Esophagus squamous epithelium (tissue), 5 donors: ENCODE results near the gene POGLUT2. TPM values are rescaled to one million over a fixed set of nuclear protein-coding genes. Genes with fewer than 3 reads are reported as not detected.

Experiments used
- DNase-seq: peaks from one replicate; lab custom pipeline; 2025; lab: John Stamatoyannopoulos, UW
- H3K27ac ChIP-seq, 4 donors: fragments of 200-600 bp; sonication (generic); one replicate each; pipeline ENCODE4 v1.5.1; 2016 to 2019; ENCODE audit warnings: mild to moderate bottlenecking in 1 of 4
- H3K27me3 ChIP-seq, 4 donors: fragments of 200-600 bp; sonication (generic); 1 replicate in 3 of 4; 2 replicates in 1 of 4; pipeline versions ENCODE4 v1.5.1 to v1.6.0; 2017 to 2021; ENCODE audit warnings: antibody characterized with exemption in 1 of 4
- H3K36me3 ChIP-seq, 3 donors: fragments of 200-600 bp; sonication (generic); one replicate each; pipeline ENCODE4 v1.5.1; 2016 to 2019
- H3K4me1 ChIP-seq, 3 donors: fragments of 200-600 bp; sonication (generic); one replicate each; pipeline ENCODE4 v1.5.1; 2017 to 2019
- H3K4me3 ChIP-seq, 4 donors: fragments of 200-600 bp; sonication (generic); 1 replicate in 3 of 4; 2 replicates in 1 of 4; pipeline ENCODE4 v1.5.1; 2016 to 2019; ENCODE audit warnings: mild to moderate bottlenecking in 2 of 4, moderate library complexity in 1 of 4
- H3K9me3 ChIP-seq, 3 donors: fragments of 200-600 bp; sonication (generic); one replicate each; pipeline ENCODE4 v1.5.1; 2016 to 2019
- POLR2A ChIP-seq, 4 donors: fragments of 450-650 bp; IDR thresholded peaks; one replicate each; pipeline ENCODE4 v1.6.1; 2017; ENCODE audit warnings: antibody characterized with exemption in 4 of 4, mild to moderate bottlenecking in 4 of 4, moderate library complexity in 3 of 4
- WGBS, 2 donors: methylation state at CpG; one replicate each; pipeline ENCODE4 v1.1.5; 2018; 5-methylcytosine and 5-hydroxymethylcytosine counted together
- intact Hi-C: fragments of 100-400 bp; cut with DNase I; formaldehyde crosslinking; loops from one replicate; pipeline ENCODE4 v1.15.0; 2022
- total RNA-seq, 4 donors: library from RNA; depleted of rRNA; stranded (reverse); fragments of >200 nt; gene quantifications; one replicate each; pipeline ENCODE4 v1.1.0, GENCODE V29; 2016
- TF ChIP-seq, protein P1 (sequence below), 6 experiments: fragments of 450-650 bp in 4 of 6; fragments of 200-600 bp in 2 of 6; sonication (generic) in 2 of 6; IDR thresholded peaks; one replicate each; pipeline ENCODE4 v1.5.1; 2016 to 2019; ENCODE audit warnings: antibody characterized with exemption in 6 of 6, mild to moderate bottlenecking in 4 of 6, moderate library complexity in 4 of 6
- donor health status: DM: yes; HTN: yes; CAD: no.

The POGLUT2 gene
- total RNA-seq, 4 donors from 2014 or later, result 0.50 to 3.2 (median 1.8) TPM

DNA sequence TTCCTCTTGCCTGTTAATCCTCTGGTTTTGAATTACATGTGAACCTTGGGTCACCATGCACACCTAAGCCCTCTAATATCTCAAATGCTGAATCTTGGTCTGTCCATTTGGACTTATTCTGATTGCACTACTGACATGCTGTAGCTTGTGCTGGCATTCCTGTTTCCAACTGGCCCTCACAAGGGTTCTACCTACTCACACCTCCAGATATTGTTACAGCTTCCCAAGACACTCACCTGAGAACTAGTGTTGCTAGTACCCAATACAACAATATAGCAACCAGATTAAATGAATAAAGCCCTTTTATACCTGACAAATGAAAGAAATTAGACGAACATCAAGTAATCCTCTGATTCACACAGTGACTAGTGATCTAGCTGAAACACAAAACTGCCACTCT is 41.8 kb downstream of the POGLUT2 start:
- no peaks in the 10 kb centered on the region for H3K36me3 ChIP-seq
- H3K4me3 ChIP-seq, result no peak overlapping the region
- TF ChIP-seq, protein P1, sequence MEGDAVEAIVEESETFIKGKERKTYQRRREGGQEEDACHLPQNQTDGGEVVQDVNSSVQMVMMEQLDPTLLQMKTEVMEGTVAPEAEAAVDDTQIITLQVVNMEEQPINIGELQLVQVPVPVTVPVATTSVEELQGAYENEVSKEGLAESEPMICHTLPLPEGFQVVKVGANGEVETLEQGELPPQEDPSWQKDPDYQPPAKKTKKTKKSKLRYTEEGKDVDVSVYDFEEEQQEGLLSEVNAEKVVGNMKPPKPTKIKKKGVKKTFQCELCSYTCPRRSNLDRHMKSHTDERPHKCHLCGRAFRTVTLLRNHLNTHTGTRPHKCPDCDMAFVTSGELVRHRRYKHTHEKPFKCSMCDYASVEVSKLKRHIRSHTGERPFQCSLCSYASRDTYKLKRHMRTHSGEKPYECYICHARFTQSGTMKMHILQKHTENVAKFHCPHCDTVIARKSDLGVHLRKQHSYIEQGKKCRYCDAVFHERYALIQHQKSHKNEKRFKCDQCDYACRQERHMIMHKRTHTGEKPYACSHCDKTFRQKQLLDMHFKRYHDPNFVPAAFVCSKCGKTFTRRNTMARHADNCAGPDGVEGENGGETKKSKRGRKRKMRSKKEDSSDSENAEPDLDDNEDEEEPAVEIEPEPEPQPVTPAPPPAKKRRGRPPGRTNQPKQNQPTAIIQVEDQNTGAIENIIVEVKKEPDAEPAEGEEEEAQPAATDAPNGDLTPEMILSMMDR (IDR thresholded peaks at IDR 0.05), result no peak
- TF ChIP-seq POLR2A (IDR thresholded peaks at IDR 0.05), result no peak
- no peak overlapping the region for H3K27ac ChIP-seq
- no peak for DNase-seq
- no peaks in the 10 kb centered on the region for H3K27me3 ChIP-seq
- H3K4me1 ChIP-seq, result no peaks in the 10 kb centered on the region
- WGBS, 2 donors, result 19 to 50% methylated on average over 1 of the region's 1 CpG
- no peaks in the 10 kb centered on the region for H3K9me3 ChIP-seq
- intact Hi-C loops, result no loop called here

DNA sequence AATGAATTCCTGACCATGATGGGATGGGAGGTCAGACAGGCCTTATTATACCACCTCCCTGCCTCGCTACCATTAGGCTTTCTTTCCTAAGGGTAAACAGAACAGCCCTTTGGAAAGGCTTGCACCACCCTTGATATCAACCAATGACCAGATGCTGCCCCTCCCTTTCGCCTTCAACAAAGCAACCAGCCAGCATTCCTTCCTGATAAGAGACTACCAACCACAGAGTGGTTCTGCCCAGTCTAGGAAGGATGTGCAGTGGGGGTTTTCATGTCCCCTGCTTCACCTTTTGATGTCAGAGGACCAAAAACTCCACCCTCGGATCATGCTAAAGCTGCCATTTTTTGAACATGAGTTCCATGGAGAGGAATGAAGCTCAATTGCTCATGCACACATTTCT is 46.9 kb downstream of the POGLUT2 start:
- intact Hi-C loops, result no loop called here
- Histone ChIP-seq H3K27me3 (no peaks in the 10 kb centered on the region), H3K36me3 (no peaks in the 10 kb centered on the region), H3K4me3 (no peak overlapping the region), H3K4me1 (no peaks in the 10 kb centered on the region), H3K27ac (no peak overlapping the region), H3K9me3 (no peaks in the 10 kb centered on the region)
- 84 to 94% methylated on average over 3 of the region's 3 CpGs for WGBS, 2 donors
- TF ChIP-seq POLR2A (IDR thresholded peaks at IDR 0.05), result no peak
- DNase-seq, result no peak

DNA sequence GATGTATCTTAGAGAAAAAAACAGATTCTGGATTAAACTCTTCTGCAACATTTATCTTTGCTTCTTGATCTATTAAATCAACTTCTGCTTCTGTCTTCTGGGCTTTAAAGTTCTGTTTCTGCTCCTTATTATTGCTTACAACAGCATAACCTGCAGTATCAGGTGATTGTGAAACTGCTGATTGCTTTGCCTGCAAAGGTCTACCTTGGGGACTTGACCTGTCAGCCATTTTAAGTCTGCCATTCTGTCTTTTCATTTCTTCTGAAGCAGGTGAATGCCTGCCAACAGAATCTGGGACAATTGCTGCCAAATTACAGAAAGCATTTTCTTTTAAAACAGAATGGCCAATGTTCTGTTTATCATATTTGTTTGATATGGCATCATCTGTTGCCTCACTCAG is 56.3 kb downstream of the POGLUT2 start:
- Histone ChIP-seq H3K27ac (no peak overlapping the region), H3K36me3 (no peaks in the 10 kb centered on the region), H3K4me1 (no peaks in the 10 kb centered on the region), H3K9me3 (peaks cover 0 to 9% (median 0%) of the 10 kb centered on the region in 3 donors), H3K27me3 (peaks cover 0 to 26% (median 0%) of the 10 kb centered on the region in 4 donors), H3K4me3 (no peak overlapping the region)
- TF ChIP-seq, protein P1 (IDR thresholded peaks at IDR 0.05), result no peak
- TF ChIP-seq POLR2A (IDR thresholded peaks at IDR 0.05), result no peak
- intact Hi-C loops, result no loop called here
- DNase-seq, result no peak

DNA sequence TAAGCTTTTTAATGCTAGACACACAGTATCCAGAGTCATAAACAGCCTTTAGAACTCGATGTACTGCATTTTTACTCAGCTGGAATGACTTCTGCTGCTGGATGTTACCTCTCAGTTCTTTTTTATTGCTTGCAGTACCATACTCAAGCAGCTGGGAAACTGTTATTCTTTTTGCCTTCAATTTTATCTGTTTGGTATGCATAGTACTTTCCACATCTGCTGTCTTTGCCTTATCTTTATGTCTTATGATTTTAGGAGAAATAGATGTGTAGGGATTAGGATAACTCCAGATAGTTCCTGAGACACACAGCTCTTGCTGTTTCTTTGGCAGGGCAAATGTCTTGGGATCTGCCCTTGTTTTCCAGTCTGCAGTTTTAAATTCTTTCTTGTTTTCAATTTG is 56.7 kb downstream of the POGLUT2 start:
- 43 to 61% methylated on average over 1 of the region's 1 CpG for WGBS, 2 donors

More for the DNA sequence above, 56.7 kb downstream of the POGLUT2 start:
- no peaks in the 10 kb centered on the region for H3K4me1 ChIP-seq
- DNase-seq, result no peak
- intact Hi-C loops, result no loop called here
- no peaks in the 10 kb centered on the region for H3K36me3 ChIP-seq
- TF ChIP-seq, protein P1 (IDR thresholded peaks at IDR 0.05), result no peak
- no peak for TF ChIP-seq POLR2A (IDR thresholded peaks at IDR 0.05)
- no peak overlapping the region for H3K27ac ChIP-seq
- peaks cover 0 to 30% (median 0%) of the 10 kb centered on the region in 4 donors for H3K27me3 ChIP-seq
- peaks cover 0 to 9% (median 0%) of the 10 kb centered on the region in 3 donors for H3K9me3 ChIP-seq
- no peak overlapping the region for H3K4me3 ChIP-seq

Other genes starting within 250 kb of the POGLUT2 start
- gene TPP2, start 202.0 kb downstream of the POGLUT2 start, total RNA-seq, result 10 to 100 TPM; 19.9 to 39.9 (median 25.1) TPM
- not detected for gene METTL21C, start 103.9 kb downstream of the POGLUT2 start, total RNA-seq
- 10 to 100 TPM in 3 of 4 donors, 1 to 10 TPM in 1; 6.6 to 20.9 (median 12.4) TPM for gene TEX30, start 25.2 kb downstream of the POGLUT2 start, total RNA-seq
- gene BIVM, start 143 bp upstream of the POGLUT2 start, total RNA-seq, result 10 to 100 TPM in 2 of 4 donors, 1 to 10 TPM in 2; 6.4 to 17.5 (median 9.8) TPM
- 10 to 100 TPM; 34.9 to 70.1 (median 48.3) TPM for gene ERCC5, start 47.1 kb upstream of the POGLUT2 start, total RNA-seq